ENCODE results near the gene KATNB1. TPM values are rescaled to one million over a fixed set of nuclear protein-coding genes. Genes with fewer than 3 reads are reported as not detected.

Gene KATNB1
- total RNA-seq, 2 experiments from 2014 or later = 31.1 to 31.4 TPM

- Mint-ChIP-seq H3K27ac (no peak overlapping the region), H3K27me3 (no peaks in the 10 kb centered on the region), H3K9me3 (no peaks in the 10 kb centered on the region), H3K4me1 (no peaks in the 10 kb centered on the region), H3K4me3 (no peak overlapping the region), H3K36me3 (no peaks in the 10 kb centered on the region)
- no peak for DNase-seq
- POLR2A ChIA-PET = no interaction called here
- ATAC-seq (ENCODE audit: low read depth) = no peak
Measured at GRCh38 chr16:57755061-57755684, 19.6 kb downstream of the KATNB1 start.

GRCh38 chr16:57755726-57756423 lies 20.3 kb downstream of the KATNB1 start:
- Mint-ChIP-seq H3K27ac (no peak overlapping the region), H3K9me3 (no peaks in the 10 kb centered on the region), H3K4me3 (no peak overlapping the region), H3K4me1 (no peaks in the 10 kb centered on the region), H3K27me3 (no peaks in the 10 kb centered on the region), H3K36me3 (no peaks in the 10 kb centered on the region)
- no peak for ATAC-seq (ENCODE audit: low read depth)
- POLR2A ChIA-PET = interaction anchor here (1.4 to 1.5 kb wide), 2 partner anchors 20 to 108 kb away, joined by 3 to 4 read pairs; partner anchors contain the start of gene KATNB1
- DNase-seq = no peak

GRCh38 chr16:57756424-57757325 lies 21.1 kb downstream of the KATNB1 start:
- Mint-ChIP-seq H3K4me3 (no peak overlapping the region), H3K27ac (no peak overlapping the region), H3K27me3 (no peaks in the 10 kb centered on the region), H3K4me1 (no peaks in the 10 kb centered on the region), H3K9me3 (no peaks in the 10 kb centered on the region), H3K36me3 (no peaks in the 10 kb centered on the region)
- ATAC-seq (ENCODE audit: low read depth) (no peak), DNase-seq (no peak)
- POLR2A ChIA-PET = interaction anchor here (1.4 to 1.5 kb wide), 2 partner anchors 21 to 109 kb away, joined by 3 to 4 read pairs; partner anchors contain the start of gene KATNB1

- Mint-ChIP-seq H3K27me3 (no peaks in the 10 kb centered on the region), H3K27ac (no peak overlapping the region), H3K4me1 (no peaks in the 10 kb centered on the region), H3K9me3 (no peaks in the 10 kb centered on the region), H3K36me3 (no peaks in the 10 kb centered on the region), H3K4me3 (no peak overlapping the region)
- ATAC-seq (ENCODE audit: low read depth) = peak; percentile 91
- DNase-seq = peak; percentile 91
- POLR2A ChIA-PET = interaction anchor here (0.6 to 1.5 kb wide), 3 partner anchors 21 to 110 kb away, joined by 3 to 4 read pairs (median 3); partner anchors contain the start of gene KATNB1
Measured at GRCh38 chr16:57757326-57757786, 21.8 kb downstream of the KATNB1 start.

GRCh38 chr16:57757883-57758282 lies 22.3 kb downstream of the KATNB1 start:
- DNase-seq = no peak
- POLR2A ChIA-PET = interaction anchor here (0.6 kb wide), 1 partner anchor 96 kb away, joined by 3 read pairs; no protein-coding TSS in a partner anchor
- no peaks in the 10 kb centered on the region for H3K27me3 Mint-ChIP-seq
- H3K36me3 Mint-ChIP-seq = no peaks in the 10 kb centered on the region
- H3K4me3 Mint-ChIP-seq = no peak overlapping the region
- no peak for ATAC-seq (ENCODE audit: low read depth)
- H3K4me1 Mint-ChIP-seq = no peaks in the 10 kb centered on the region
- no peaks in the 10 kb centered on the region for H3K9me3 Mint-ChIP-seq
- no peak overlapping the region for H3K27ac Mint-ChIP-seq

GRCh38 chr16:57758331-57759117 lies 23.0 kb downstream of the KATNB1 start:
- Mint-ChIP-seq H3K27me3 (no peaks in the 10 kb centered on the region), H3K4me3 (no peak overlapping the region), H3K9me3 (no peaks in the 10 kb centered on the region), H3K27ac (no peak overlapping the region), H3K4me1 (no peaks in the 10 kb centered on the region), H3K36me3 (no peaks in the 10 kb centered on the region)
- POLR2A ChIA-PET = no interaction called here
- no peak for ATAC-seq (ENCODE audit: low read depth)
- no peak for DNase-seq

GRCh38 chr16:57759131-57759530 lies 23.6 kb downstream of the KATNB1 start:
- H3K27ac Mint-ChIP-seq = peak overlapping the region; percentile 65
- H3K4me3 Mint-ChIP-seq = no peak overlapping the region
- no peaks in the 10 kb centered on the region for H3K4me1 Mint-ChIP-seq
- POLR2A ChIA-PET = no interaction called here
- no peaks in the 10 kb centered on the region for H3K9me3 Mint-ChIP-seq
- H3K36me3 Mint-ChIP-seq = no peaks in the 10 kb centered on the region
- DNase-seq (no peak), ATAC-seq (ENCODE audit: low read depth) (no peak)
- no peaks in the 10 kb centered on the region for H3K27me3 Mint-ChIP-seq

GRCh38 chr16:57759541-57760356 lies 24.2 kb downstream of the KATNB1 start:
- Mint-ChIP-seq H3K4me1 (no peaks in the 10 kb centered on the region), H3K36me3 (no peaks in the 10 kb centered on the region), H3K27ac (peak overlapping the region; percentile 65), H3K9me3 (no peaks in the 10 kb centered on the region), H3K4me3 (no peak overlapping the region), H3K27me3 (no peaks in the 10 kb centered on the region)
- DNase-seq (no peak), ATAC-seq (ENCODE audit: low read depth) (no peak)
- POLR2A ChIA-PET = no interaction called here

GRCh38 chr16:57760357-57761160 lies 25.0 kb downstream of the KATNB1 start:
- DNase-seq (no peak), ATAC-seq (ENCODE audit: low read depth) (no peak)
- Mint-ChIP-seq H3K9me3 (no peaks in the 10 kb centered on the region), H3K4me1 (no peaks in the 10 kb centered on the region), H3K27me3 (no peaks in the 10 kb centered on the region), H3K4me3 (no peak overlapping the region), H3K36me3 (no peaks in the 10 kb centered on the region), H3K27ac (no peak overlapping the region)
- POLR2A ChIA-PET = no interaction called here

GRCh38 chr16:57761301-57761700 lies 25.7 kb downstream of the KATNB1 start:
- H3K4me3 Mint-ChIP-seq = no peak overlapping the region
- no peaks in the 10 kb centered on the region for H3K36me3 Mint-ChIP-seq
- ATAC-seq (ENCODE audit: low read depth) (no peak), DNase-seq (no peak)
- POLR2A ChIA-PET = no interaction called here
- no peaks in the 10 kb centered on the region for H3K27me3 Mint-ChIP-seq
- H3K9me3 Mint-ChIP-seq = no peaks in the 10 kb centered on the region
- H3K4me1 Mint-ChIP-seq = no peaks in the 10 kb centered on the region
- H3K27ac Mint-ChIP-seq = no peak overlapping the region

GRCh38 chr16:57761957-57762356 lies 26.4 kb downstream of the KATNB1 start:
- Mint-ChIP-seq H3K27me3 (no peaks in the 10 kb centered on the region), H3K36me3 (no peaks in the 10 kb centered on the region), H3K27ac (no peak overlapping the region), H3K4me1 (no peaks in the 10 kb centered on the region), H3K9me3 (no peaks in the 10 kb centered on the region), H3K4me3 (no peak overlapping the region)
- POLR2A ChIA-PET = no interaction called here
- DNase-seq (no peak), ATAC-seq (ENCODE audit: low read depth) (no peak)

Measured in activated naive CD8-positive, alpha-beta T cell treated with anti-CD3 and anti-CD28 coated beads, Interleukin-2, amount 10 ng/mL, durations not matched to agents 7 days and 5 days (primary cell).